SK-N-SH (cell line): ENCODE results near the gene MGA. TPM values are rescaled to one million over a fixed set of nuclear protein-coding genes. Genes with fewer than 3 reads are reported as not detected.

Experiments used
- CTCF ChIA-PET: fragments of 300-600, 350-600 bp; formaldehyde crosslinking; extraction: SDS; loops from one replicate; lab custom pipeline; 2021; lab: Yijun Ruan, JAX
- POLR2A ChIA-PET: fragments of 350-600 bp; sonication (Branson Sonifier 250); formaldehyde crosslinking; extraction: SDS; loops from one replicate; lab custom pipeline; 2020; ENCODE audit warnings: antibody characterized with exemption, inconsistent platforms; lab: Yijun Ruan, JAX
- DNase-seq: peaks from one replicate; pipeline ENCODE4 v3.0.0; 2012
- H2AFZ ChIP-seq: fragments of 200-600 bp; sonication (generic); 2 replicates; pipeline ENCODE4 v1.8.1; 2016; ENCODE audit warnings: antibody characterized with exemption, mild to moderate bottlenecking, low read depth
- H3F3A ChIP-seq: fragments of 200-600 bp; sonication (generic); replicated peaks from 2 replicates; pipeline ENCODE3; 2016; ENCODE audit warnings: antibody characterized with exemption, mild to moderate bottlenecking; ENCODE audit not compliant: insufficient read depth
- H3K27ac ChIP-seq, 2 experiments: fragments of 200-500 bp in 1 of 2; fragments of 200-600 bp in 1 of 2; sonication (Bioruptor generic) in 1 of 2; sonication (generic), shearing (Covaris generic) in 1 of 2; 2 replicates each; pipeline versions ENCODE4 v1.5.1 to v1.6.1; 2014 to 2016; ENCODE audit warnings: low read depth in 2 of 2, inconsistent platforms in 1 of 2, low read length in 1 of 2, mild to moderate bottlenecking in 1 of 2, mixed read lengths in 1 of 2
- H3K27me3 ChIP-seq: fragments of 200-600 bp; sonication (generic), shearing (Covaris generic); 2 replicates; pipeline ENCODE4 v1.6.1; 2016; ENCODE audit warnings: mixed run types; ENCODE audit not compliant: insufficient read depth
- H3K36me3 ChIP-seq, 2 experiments: fragments of 200-500 bp in 1 of 2; fragments of 200-600 bp in 1 of 2; sonication (Bioruptor generic) in 1 of 2; sonication (generic) in 1 of 2; replicated peaks in 1 of 2; 2 replicates each; pipeline versions ENCODE3 to v1.5.1; 2014 to 2016; ENCODE audit warnings: low read length in 1 of 2, mild to moderate bottlenecking in 1 of 2; ENCODE audit not compliant: insufficient read depth in 2 of 2, control insufficient read depth in 1 of 2
- H3K4me1 ChIP-seq, 2 experiments: fragments of 200-500 bp in 1 of 2; fragments of 200-600 bp in 1 of 2; sonication (Bioruptor generic) in 1 of 2; sonication (generic), shearing (Covaris generic) in 1 of 2; 2 replicates each; pipeline versions ENCODE4 v1.5.1 to v1.6.1; 2014 to 2016; ENCODE audit warnings: low read depth in 1 of 2, low read length in 1 of 2, mixed run types in 1 of 2; ENCODE audit not compliant: insufficient read depth in 2 of 2, control insufficient read depth in 1 of 2
- H3K4me2 ChIP-seq: fragments of 200-600 bp; sonication (generic), shearing (Covaris generic); 2 replicates; pipeline ENCODE4 v1.6.1; 2017; ENCODE audit warnings: mixed run types
- H3K4me3 ChIP-seq, 2 experiments: fragments of 200-500 bp in 1 of 2; fragments of 200-600 bp in 1 of 2; sonication (Bioruptor generic) in 1 of 2; sonication (generic), shearing (Covaris generic) in 1 of 2; 2 replicates each; pipeline versions ENCODE4 v1.5.1 to v1.8.1; 2014 to 2016; ENCODE audit warnings: low read depth in 2 of 2, inconsistent platforms in 1 of 2, low read length in 1 of 2, mild to moderate bottlenecking in 1 of 2, mixed read lengths in 1 of 2, moderate library complexity in 1 of 2
- H3K79me2 ChIP-seq: fragments of 200-600 bp; sonication (generic); 2 replicates; pipeline ENCODE4 v1.8.1; 2017; ENCODE audit warnings: mild to moderate bottlenecking; ENCODE audit not compliant: insufficient read depth
- H3K9ac ChIP-seq: fragments of 200-600 bp; sonication (generic); 2 replicates; pipeline ENCODE4 v1.6.1; 2017; ENCODE audit warnings: mixed run types
- H3K9me2 ChIP-seq: fragments of 200-600 bp; sonication (generic); 2 replicates; pipeline ENCODE4 v1.6.1; 2017; ENCODE audit warnings: mixed run types
- H3K9me3 ChIP-seq: fragments of 200-600 bp; sonication (generic); 2 replicates; pipeline ENCODE4 v1.6.1; 2017; ENCODE audit warnings: mixed run types, mild to moderate bottlenecking, moderate library complexity
- H4K20me1 ChIP-seq: fragments of 200-600 bp; sonication (generic); 2 replicates; pipeline ENCODE4 v1.6.1; 2017; ENCODE audit warnings: mild to moderate bottlenecking, mixed run types; ENCODE audit not compliant: insufficient read depth
- EP300 ChIP-seq, 2 experiments: IDR thresholded peaks; 2 replicates each; pipeline versions ENCODE4 v1.4.0 to v1.6.1; 2012; ENCODE audit warnings: borderline replicate concordance in 1 of 2, low read depth in 1 of 2, low read length in 1 of 2
- FOSL2 ChIP-seq: IDR thresholded peaks from 2 replicates; pipeline ENCODE4 v1.4.0; 2012; ENCODE audit warnings: low read depth, mild to moderate bottlenecking, moderate library complexity, borderline replicate concordance
- FOXJ3 ChIP-seq: sonication (generic); formaldehyde crosslinking; IDR thresholded peaks from 2 replicates; pipeline ENCODE4 v1.5.1; 2020; ENCODE audit warnings: mild to moderate bottlenecking, missing genetic modification reagents
- FOXM1 ChIP-seq: IDR thresholded peaks from 2 replicates; pipeline ENCODE4 v1.4.0; 2012; ENCODE audit warnings: low read depth, mild to moderate bottlenecking
- GABPA ChIP-seq: IDR thresholded peaks from 2 replicates; pipeline ENCODE4 v1.4.0; 2012; ENCODE audit warnings: low read depth, mild to moderate bottlenecking
- JUND ChIP-seq: IDR thresholded peaks from 2 replicates; pipeline ENCODE4 v1.4.0; 2012
- MAX ChIP-seq: IDR thresholded peaks from 2 replicates; pipeline ENCODE4 v1.4.0; 2012; ENCODE audit warnings: low read depth
- MEF2A ChIP-seq: IDR thresholded peaks from 2 replicates; pipeline ENCODE4 v1.4.0; 2012; ENCODE audit warnings: low read depth, borderline replicate concordance
- NFIC ChIP-seq: IDR thresholded peaks from 2 replicates; pipeline ENCODE4 v1.4.0; 2012; ENCODE audit warnings: borderline replicate concordance
- PBX3 ChIP-seq: IDR thresholded peaks from 2 replicates; pipeline ENCODE4; 2012
- RCOR1 ChIP-seq: fragments of 150-350 bp; IDR thresholded peaks from 2 replicates; pipeline ENCODE4 v1.6.1; 2017; ENCODE audit warnings: antibody characterized with exemption, low read length
- RFX5 ChIP-seq: IDR thresholded peaks from 2 replicates; pipeline ENCODE4 v1.6.1; 2012; ENCODE audit warnings: mild to moderate bottlenecking, improper control_type of control experiment, low read length
- RXRA ChIP-seq: IDR thresholded peaks from 2 replicates; pipeline ENCODE4 v1.4.0; 2012; ENCODE audit warnings: low read depth, mild to moderate bottlenecking, borderline replicate concordance
- SIN3A ChIP-seq: IDR thresholded peaks from 2 replicates; pipeline ENCODE4 v1.6.1; 2012; ENCODE audit warnings: low read depth, mild to moderate bottlenecking, low read length, moderate library complexity, borderline replicate concordance
- SMC3 ChIP-seq: IDR thresholded peaks from 2 replicates; pipeline ENCODE4 v1.6.1; 2012; ENCODE audit warnings: low read depth, low read length, improper control_type of control experiment
- TCF12 ChIP-seq: IDR thresholded peaks from 2 replicates; pipeline ENCODE4 v1.4.0; 2012
- TEAD4 ChIP-seq: IDR thresholded peaks from 2 replicates; pipeline ENCODE4 v1.4.0; 2012; ENCODE audit warnings: mild to moderate bottlenecking, borderline replicate concordance; ENCODE audit not compliant: insufficient read depth
- USF1 ChIP-seq: IDR thresholded peaks from 2 replicates; pipeline ENCODE4 v1.4.0; 2012; ENCODE audit warnings: low read depth, borderline replicate concordance
- USF2 ChIP-seq: fragments of 150-350 bp; IDR thresholded peaks from 2 replicates; pipeline ENCODE4 v1.6.1; 2017; ENCODE audit warnings: antibody characterized with exemption, low read length, low read depth, borderline replicate concordance
- ZBTB33 ChIP-seq: IDR thresholded peaks from 2 replicates; pipeline ENCODE4 v1.4.0; 2012; ENCODE audit warnings: low read depth, borderline replicate concordance
- WGBS: methylation state at CpG from one replicate; pipeline ENCODE4 v1.1.6; 2017; ENCODE audit warnings: low lambda C conversion rate; 5-methylcytosine and 5-hydroxymethylcytosine counted together
- polyA plus RNA-seq, 3 experiments: library from polyadenylated mRNA; depleted of rRNA; stranded (reverse); fragments of >200 nt; gene quantifications; 2 replicates each; pipeline ENCODE4 v1.2.3, GENCODE V29; 2012

Gene MGA
- polyA plus RNA-seq, 1 of the 3 experiments (the other 2 are of a cell fraction) = 2.3 TPM

GRCh38 chr15:41633609-41634008, 26.6 kb upstream of the MGA start:
- H3K9ac ChIP-seq = no peak overlapping the region
- H3K4me1 ChIP-seq = no peaks in the 10 kb centered on the region; a peak in 2 of 4 replicates
- POLR2A ChIA-PET = no interaction called here
- H3K27ac ChIP-seq = no peak overlapping the region
- no peak for TF ChIP-seq MAX
- TF ChIP-seq FOSL2 = no peak
- TF ChIP-seq ZBTB33 = no peak
- no peak for TF ChIP-seq USF2
- no peak for TF ChIP-seq TCF12
- no peak for TF ChIP-seq USF1
- TF ChIP-seq RFX5 = no peak
- TF ChIP-seq SIN3A = no peak
- TF ChIP-seq TEAD4 = no peak
- no peak for TF ChIP-seq NFIC
- no peak for TF ChIP-seq SMC3
- no peak for TF ChIP-seq RCOR1
- no peak for TF ChIP-seq PBX3
- no peak for TF ChIP-seq JUND
- TF ChIP-seq FOXJ3 (CRISPR knock-in tag) = no peak
- no peak for TF ChIP-seq MEF2A
- no peak for TF ChIP-seq FOXM1
- TF ChIP-seq EP300 (IDR thresholded peaks at IDR 0.05; ENCODE audit: borderline replicate concordance in 1 of 2, low read depth in 1 of 2, low read length in 1 of 2) = no peak
- no peak for TF ChIP-seq RXRA
- TF ChIP-seq GABPA = no peak
- TF ChIP-seq, all 33 proteins: peak for 0
- H3F3A ChIP-seq = no peaks in the 10 kb centered on the region
- 91% methylated on average over 4 of the region's 4 CpGs for WGBS
- CTCF ChIA-PET = no interaction called here
- H3K27me3 ChIP-seq = no peaks in the 10 kb centered on the region
- no peaks in the 10 kb centered on the region for H3K36me3 ChIP-seq
- H3K4me2 ChIP-seq = no peak overlapping the region
- no peaks in the 10 kb centered on the region for H4K20me1 ChIP-seq
- no peak for DNase-seq
- no peak overlapping the region for H3K4me3 ChIP-seq
- no peaks in the 10 kb centered on the region for H3K79me2 ChIP-seq
- no peaks in the 10 kb centered on the region for H3K9me2 ChIP-seq
- no peaks in the 10 kb centered on the region for H3K9me3 ChIP-seq
- H2AFZ ChIP-seq = no peak overlapping the region
